HUES6 (cell line): Measurements from ENCODE around the gene BBX.

Experiments
- H3K27ac ChIP-seq: 2 replicates; pipeline ENCODE4 v1.7.0; 2013; ENCODE audit warnings: low read depth, mild to moderate bottlenecking, low read length, inconsistent platforms
- H3K27me3 ChIP-seq: 2 replicates; pipeline ENCODE4 v1.6.1; 2013; ENCODE audit warnings: low read length; ENCODE audit not compliant: control insufficient read depth, insufficient read depth
- H3K36me3 ChIP-seq: 2 replicates; pipeline ENCODE4 v1.6.1; 2013; ENCODE audit warnings: low read length; ENCODE audit not compliant: control insufficient read depth, insufficient read depth
- H3K4me1 ChIP-seq: 2 replicates; pipeline ENCODE4 v1.6.1; 2013; ENCODE audit warnings: low read length; ENCODE audit not compliant: control insufficient read depth, insufficient read depth
- H3K4me3 ChIP-seq: 2 replicates; pipeline ENCODE4 v1.5.1; 2013; ENCODE audit warnings: low read depth, low read length
- H3K9ac ChIP-seq: one replicate; pipeline ENCODE4 v1.6.1; 2013; ENCODE audit warnings: mild to moderate bottlenecking, low read length
- H3K9me3 ChIP-seq: 2 replicates; pipeline ENCODE4 v1.6.1; 2013; ENCODE audit warnings: low read depth, low read length; ENCODE audit not compliant: control insufficient read depth, insufficient read depth

Gene BBX

DNA sequence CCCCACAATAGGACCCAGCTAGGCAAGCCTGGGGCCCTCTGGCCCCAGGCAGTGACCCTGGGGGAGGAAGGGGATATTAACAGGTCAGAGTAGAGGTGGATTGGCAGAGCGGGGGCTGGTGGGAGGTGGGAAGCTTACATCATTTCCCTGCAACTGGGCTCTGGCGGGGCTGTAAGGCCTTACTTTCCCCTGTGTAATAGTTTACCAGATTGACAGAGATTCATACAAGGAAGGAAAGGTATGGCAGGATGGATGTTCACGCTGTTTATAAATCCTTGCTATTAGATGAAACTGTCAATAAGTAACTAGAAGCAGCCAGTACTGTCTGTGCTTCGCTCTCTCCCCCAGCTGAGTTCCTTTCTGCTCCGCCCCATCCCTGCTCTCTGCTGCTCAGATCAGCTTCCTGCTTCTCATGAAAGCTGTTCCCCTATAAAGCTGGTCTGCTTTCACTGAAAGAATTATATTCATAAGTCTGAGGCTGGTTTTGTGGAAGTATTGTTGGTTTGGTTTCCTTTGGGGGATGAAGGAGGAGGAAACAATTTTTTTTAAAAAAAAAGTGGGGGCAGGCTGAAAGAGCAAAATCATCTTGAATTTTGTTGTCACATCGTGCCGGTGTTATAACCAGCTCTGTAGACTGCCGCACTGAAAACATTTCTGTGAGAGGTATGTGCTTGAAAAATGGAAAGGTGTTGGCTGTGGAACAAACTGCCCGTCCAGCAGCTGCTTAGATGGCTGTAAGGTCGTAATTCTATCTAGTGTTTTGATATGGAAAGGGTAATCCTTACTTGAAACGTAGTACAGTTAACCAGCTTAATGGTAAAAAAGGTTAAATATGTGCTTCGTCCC lies 76.4 kb downstream of the BBX start:
- peaks cover 5% of the 10 kb centered on the region; the same call in 1 of the 2 replicates for H3K36me3 ChIP-seq
- peaks cover 50% of the 10 kb centered on the region for H3K4me1 ChIP-seq
- peaks cover 4% of the 10 kb centered on the region; the same call in 1 of the 2 replicates for H3K9me3 ChIP-seq
- H3K9ac ChIP-seq, result peak overlapping the region; percentile 75
- peak overlapping the region; percentile 80 for H3K27ac ChIP-seq
- no peaks in the 10 kb centered on the region for H3K27me3 ChIP-seq
- peak overlapping the region; percentile 50 for H3K4me3 ChIP-seq

DNA sequence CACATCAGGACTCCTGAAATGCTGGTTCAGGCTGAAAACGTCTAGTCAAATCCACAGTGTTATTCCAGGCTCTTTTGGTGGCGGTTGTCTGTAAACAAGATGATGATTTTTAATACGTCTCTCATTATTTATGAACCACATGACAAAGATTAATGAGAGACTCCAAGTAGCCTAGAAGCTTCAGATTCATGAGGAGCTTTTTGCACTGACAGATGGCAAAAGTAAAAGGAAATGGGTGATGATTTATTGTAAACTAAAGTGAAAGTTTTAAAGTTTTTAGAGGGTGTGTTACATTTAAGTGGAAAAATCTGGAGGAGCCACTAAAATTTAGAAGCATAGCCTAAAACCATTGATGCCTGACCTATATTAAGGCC lies 77.0 kb downstream of the BBX start:
- H3K4me1 ChIP-seq, result peaks cover 53% of the 10 kb centered on the region
- H3K4me3 ChIP-seq, result peak overlapping the region; percentile 50; the same call in 1 of the 2 replicates

GRCh38 chr3:107600780-107601179 lies 78.0 kb downstream of the BBX start:
- H3K9ac ChIP-seq, result no peak overlapping the region
- H3K27ac ChIP-seq, result no peak overlapping the region
- H3K4me3 ChIP-seq, result no peak overlapping the region

More for the DNA sequence above, 77.0 kb downstream of the BBX start:
- Histone ChIP-seq H3K36me3 (peaks cover 5% of the 10 kb centered on the region; the same call in 1 of the 2 replicates), H3K27ac (peak overlapping the region; percentile 80), H3K9me3 (peaks cover 4% of the 10 kb centered on the region; the same call in 1 of the 2 replicates), H3K9ac (peak overlapping the region; percentile 75), H3K27me3 (no peaks in the 10 kb centered on the region)

GRCh38 chr3:107604057-107604822 lies 81.5 kb downstream of the BBX start:
- no peaks in the 10 kb centered on the region for H3K27me3 ChIP-seq
- peaks cover 4% of the 10 kb centered on the region; the same call in 1 of the 2 replicates for H3K9me3 ChIP-seq
- H3K27ac ChIP-seq, result no peak overlapping the region
- H3K4me1 ChIP-seq, result peaks cover 26% of the 10 kb centered on the region
- no peak overlapping the region for H3K4me3 ChIP-seq
- no peak overlapping the region for H3K9ac ChIP-seq
- peaks cover 5% of the 10 kb centered on the region; the same call in 1 of the 2 replicates for H3K36me3 ChIP-seq

More at GRCh38 chr3:107600780-107601179, 78.0 kb downstream of the BBX start:
- H3K4me1 ChIP-seq, result peaks cover 55% of the 10 kb centered on the region
- no peaks in the 10 kb centered on the region for H3K27me3 ChIP-seq
- H3K9me3 ChIP-seq, result peaks cover 4% of the 10 kb centered on the region; the same call in 1 of the 2 replicates
- peaks cover 5% of the 10 kb centered on the region; the same call in 1 of the 2 replicates for H3K36me3 ChIP-seq

DNA sequence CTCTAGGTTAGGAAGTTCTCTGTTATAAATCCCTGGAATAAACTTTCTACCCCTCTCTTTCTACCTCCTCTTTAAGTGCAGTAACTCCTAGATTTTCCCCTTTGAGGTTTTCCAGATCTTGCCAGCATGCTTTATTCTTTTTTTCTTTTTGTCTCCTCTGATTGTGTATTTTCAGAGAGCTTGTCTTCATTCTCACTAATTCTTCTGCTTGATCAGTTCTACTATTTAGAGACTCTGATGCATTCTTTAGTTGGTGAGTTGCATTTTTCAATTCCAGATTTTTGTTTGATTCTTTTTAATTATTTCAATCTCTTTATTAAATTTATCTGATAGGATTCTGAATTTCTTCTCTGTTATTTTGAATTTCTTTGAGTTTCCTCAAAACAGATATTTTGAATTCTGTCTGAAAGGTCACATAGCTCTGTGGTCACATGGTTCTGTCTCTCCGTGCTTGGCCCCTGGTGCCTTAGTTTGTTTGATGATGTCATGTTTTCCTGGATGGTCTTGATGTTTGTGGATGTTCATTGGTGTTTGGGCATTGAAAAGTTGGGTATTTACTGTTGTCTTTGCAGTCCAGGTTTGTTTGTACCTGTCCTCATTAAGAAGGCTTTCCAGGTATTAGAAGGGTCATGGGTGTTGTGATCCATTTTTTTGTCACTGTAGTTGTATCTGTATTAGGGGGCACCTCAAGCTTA lies 89.2 kb downstream of the BBX start:
- Histone ChIP-seq H3K27ac (no peak overlapping the region), H3K4me3 (no peak overlapping the region), H3K27me3 (no peaks in the 10 kb centered on the region), H3K36me3 (no peaks in the 10 kb centered on the region), H3K9me3 (no peaks in the 10 kb centered on the region), H3K4me1 (peaks cover 9% of the 10 kb centered on the region), H3K9ac (no peak overlapping the region)

GRCh38 chr3:107612664-107613084 lies 89.9 kb downstream of the BBX start:
- H3K9ac ChIP-seq, result no peak overlapping the region
- H3K27ac ChIP-seq, result no peak overlapping the region
- H3K4me3 ChIP-seq, result no peak overlapping the region
- no peaks in the 10 kb centered on the region for H3K9me3 ChIP-seq
- H3K27me3 ChIP-seq, result no peaks in the 10 kb centered on the region
- H3K36me3 ChIP-seq, result no peaks in the 10 kb centered on the region
- H3K4me1 ChIP-seq, result peaks cover 9% of the 10 kb centered on the region

GRCh38 chr3:107619549-107619948 lies 96.8 kb downstream of the BBX start:
- no peak overlapping the region for H3K9ac ChIP-seq
- H3K27ac ChIP-seq, result no peak overlapping the region
- H3K4me1 ChIP-seq, result peaks cover 30% of the 10 kb centered on the region
- no peak overlapping the region for H3K4me3 ChIP-seq
- no peaks in the 10 kb centered on the region for H3K9me3 ChIP-seq
- H3K36me3 ChIP-seq, result no peaks in the 10 kb centered on the region
- H3K27me3 ChIP-seq, result no peaks in the 10 kb centered on the region

DNA sequence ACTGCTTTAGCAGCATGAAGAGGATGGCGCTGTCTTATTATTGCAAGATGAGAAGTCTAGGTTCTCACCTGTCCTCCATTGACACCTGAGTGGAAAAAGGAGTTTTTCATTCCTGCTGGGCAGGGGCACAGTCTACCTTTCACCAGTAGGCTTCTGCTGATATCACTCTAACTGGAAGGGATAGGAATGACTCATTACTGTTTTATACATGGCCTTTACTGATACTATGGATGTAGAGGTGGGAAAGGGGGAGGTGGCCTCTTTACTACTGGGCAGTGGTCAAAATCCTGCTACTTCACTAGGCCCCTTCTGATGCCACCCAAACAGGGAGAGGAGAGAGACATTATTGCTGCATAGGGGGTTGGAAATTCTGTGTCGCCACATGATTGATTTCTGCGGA lies 97.8 kb downstream of the BBX start:
- no peaks in the 10 kb centered on the region for H3K36me3 ChIP-seq
- H3K9me3 ChIP-seq, result no peaks in the 10 kb centered on the region
- no peaks in the 10 kb centered on the region for H3K27me3 ChIP-seq
- no peak overlapping the region for H3K27ac ChIP-seq
- peaks cover 21% of the 10 kb centered on the region for H3K4me1 ChIP-seq
- no peak overlapping the region for H3K4me3 ChIP-seq
- H3K9ac ChIP-seq, result no peak overlapping the region

DNA sequence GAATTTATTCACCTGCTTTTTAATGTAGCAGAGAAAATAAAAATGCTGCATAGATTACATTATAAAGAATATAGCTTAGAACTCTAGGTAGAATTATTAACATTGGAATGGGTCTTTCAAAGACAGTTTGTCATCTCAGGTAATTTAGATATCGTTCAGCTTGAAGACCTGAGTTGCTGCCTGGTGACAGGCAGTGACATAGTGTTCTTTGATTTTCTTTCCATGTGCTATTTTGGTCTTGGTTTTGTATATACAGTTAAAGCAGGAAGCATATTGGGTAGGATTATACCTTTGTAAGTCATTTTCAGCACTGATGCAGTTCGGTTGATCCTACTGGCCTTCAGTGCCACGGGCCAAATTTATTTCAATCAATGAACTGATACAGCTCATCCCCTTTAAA lies 98.7 kb downstream of the BBX start:
- no peak overlapping the region for H3K27ac ChIP-seq
- no peaks in the 10 kb centered on the region for H3K9me3 ChIP-seq
- H3K36me3 ChIP-seq, result no peaks in the 10 kb centered on the region
- H3K4me1 ChIP-seq, result peaks cover 21% of the 10 kb centered on the region
- no peak overlapping the region for H3K4me3 ChIP-seq
- H3K27me3 ChIP-seq, result no peaks in the 10 kb centered on the region
- H3K9ac ChIP-seq, result no peak overlapping the region

- no peaks in the 10 kb centered on the region for H3K36me3 ChIP-seq
- no peak overlapping the region for H3K27ac ChIP-seq
- H3K9ac ChIP-seq, result no peak overlapping the region
- H3K9me3 ChIP-seq, result no peaks in the 10 kb centered on the region
- no peak overlapping the region for H3K4me3 ChIP-seq
- H3K27me3 ChIP-seq, result no peaks in the 10 kb centered on the region
- H3K4me1 ChIP-seq, result peaks cover 35% of the 10 kb centered on the region
Observed at GRCh38 chr3:107627962-107628542, 105.3 kb downstream of the BBX start.
